HFF-Myc (cell line): ENCODE results near the gene DLG1.

Experiments used
- DNase-seq: peaks from one replicate; pipeline ENCODE4 v3.0.0-alpha.2; 2011; ENCODE audit warnings: low read depth; ENCODE audit errors: extremely low read depth
- H3K4me3 ChIP-seq: replicated peaks from 2 replicates; pipeline ENCODE4 v1.5.1; 2011; ENCODE audit warnings: low read depth, mild to moderate bottlenecking, control low read depth, low read length
- CTCF ChIP-seq: IDR thresholded peaks from 2 replicates; pipeline ENCODE4 v1.5.1; 2012; ENCODE audit warnings: mild to moderate bottlenecking, low read depth, low read length, control low read depth; ENCODE audit errors: missing control alignments

The DLG1 gene

GRCh38 chr3:197236362-197236761 lies 62.0 kb downstream of the DLG1 start:
- no peak for TF ChIP-seq CTCF
- no peak overlapping the region for H3K4me3 ChIP-seq
- DNase-seq, result no peak

DNA sequence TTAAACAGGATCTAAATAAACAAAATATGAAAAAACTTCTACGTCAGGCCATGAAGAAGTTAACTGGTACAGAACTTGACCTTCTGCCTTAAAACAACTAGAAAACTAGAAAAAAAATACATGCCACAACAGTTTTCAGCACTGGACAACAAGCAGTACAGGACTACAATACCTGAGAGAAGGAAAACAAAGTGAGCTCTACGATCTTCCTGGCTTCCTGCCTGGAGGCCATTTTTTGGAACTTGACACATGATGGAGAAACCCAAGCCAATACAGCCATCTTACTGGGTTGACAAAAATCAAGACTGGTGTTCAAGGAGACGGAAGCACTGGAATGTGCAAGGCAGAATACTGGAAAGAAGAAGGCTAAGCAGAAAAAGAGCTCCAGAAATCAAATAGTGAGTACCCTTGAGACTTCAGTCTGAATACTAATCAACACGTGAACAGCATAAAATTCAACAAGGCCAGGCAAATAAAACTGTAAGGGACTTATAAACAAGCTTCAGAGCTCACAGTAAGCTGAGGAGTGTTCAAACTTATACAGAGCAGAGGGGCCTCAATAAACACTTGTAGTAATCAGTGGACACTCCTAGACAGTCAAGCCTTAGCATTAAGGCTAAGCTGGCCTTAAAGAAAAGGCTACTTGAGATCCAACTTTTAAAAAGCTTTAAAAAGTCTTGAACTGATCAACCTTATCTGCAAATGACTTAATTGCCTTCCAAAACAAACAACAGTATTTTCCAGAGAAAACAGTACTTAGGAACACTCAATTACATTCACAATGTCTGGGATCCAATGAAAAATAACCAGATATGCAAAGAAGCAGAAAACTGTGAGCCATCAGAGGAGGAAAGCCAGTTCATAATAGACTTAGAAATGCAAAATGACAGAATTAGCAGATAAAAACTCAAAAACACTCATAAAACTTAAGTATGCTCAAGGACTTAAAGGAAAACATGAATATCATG lies 63.2 kb downstream of the DLG1 start:
- DNase-seq, result no peak

GRCh38 chr3:197231321-197231720 lies 67.1 kb downstream of the DLG1 start:
- H3K4me3 ChIP-seq, result no peak overlapping the region
- no peak for TF ChIP-seq CTCF
- no peak for DNase-seq

More for the DNA sequence above, 63.2 kb downstream of the DLG1 start:
- H3K4me3 ChIP-seq, result no peak overlapping the region
- no peak for TF ChIP-seq CTCF

GRCh38 chr3:197229836-197230235 lies 68.6 kb downstream of the DLG1 start:
- TF ChIP-seq CTCF, result no peak
- no peak overlapping the region for H3K4me3 ChIP-seq
- no peak for DNase-seq

DNA sequence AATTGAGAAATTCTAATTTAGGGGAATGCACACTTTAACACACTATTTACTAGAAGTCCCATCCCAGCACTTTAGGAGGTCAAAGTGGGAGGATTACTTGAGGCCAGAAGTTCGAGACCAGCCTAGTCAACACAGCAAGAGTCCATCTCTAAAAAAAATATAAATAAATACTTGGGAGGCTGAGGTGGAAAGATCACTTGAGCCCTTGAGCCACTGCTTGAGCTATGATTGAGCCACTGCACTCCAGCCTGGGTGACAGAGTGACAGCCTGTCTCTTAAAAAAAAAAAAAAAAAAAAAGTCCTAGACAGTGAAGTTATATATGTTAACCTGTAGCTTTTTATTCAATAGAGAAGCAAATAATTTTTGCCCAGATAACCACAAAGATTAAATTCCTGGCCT lies 69.2 kb downstream of the DLG1 start:
- no peak for DNase-seq
- no peak for TF ChIP-seq CTCF

DNA sequence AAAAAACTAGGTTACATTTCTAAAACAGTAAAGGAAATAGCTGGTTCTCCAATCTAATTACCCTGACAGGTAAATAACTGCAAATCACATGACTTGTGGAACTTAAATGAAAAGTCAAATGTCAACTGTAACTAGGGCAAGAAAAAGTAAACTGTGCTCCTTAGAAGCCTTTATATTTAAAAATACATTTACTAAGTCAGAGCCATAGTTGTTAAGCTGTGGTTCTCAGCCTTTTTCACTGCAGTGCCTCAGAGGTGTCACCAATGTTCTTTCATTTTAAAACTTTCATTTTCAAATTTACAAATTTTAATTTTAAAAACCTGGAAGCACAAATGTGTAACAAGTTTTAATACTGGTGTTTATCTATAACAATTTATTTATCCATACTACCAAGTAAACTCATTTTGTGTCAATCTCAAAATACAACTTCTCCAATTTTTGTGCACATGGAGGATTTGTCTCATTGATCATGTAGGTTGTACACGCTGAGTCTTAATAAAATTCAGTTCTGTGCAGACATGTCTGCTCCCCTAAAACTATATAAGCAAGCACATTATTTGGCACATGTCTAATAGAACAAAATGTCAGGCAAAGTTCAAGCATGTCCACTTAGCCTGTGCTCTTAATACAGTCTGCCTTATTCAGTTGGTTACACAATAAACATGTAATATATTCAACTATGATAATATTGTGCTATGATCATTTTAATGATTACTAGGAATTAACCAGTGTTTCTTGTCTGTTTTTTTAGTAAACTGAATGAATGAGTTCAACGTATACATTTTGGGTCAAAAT lies 70.4 kb downstream of the DLG1 start:
- TF ChIP-seq CTCF, result no peak
- no peak for DNase-seq

More for the DNA sequence above, 69.2 kb downstream of the DLG1 start:
- H3K4me3 ChIP-seq, result no peak overlapping the region

More for the DNA sequence above, 70.4 kb downstream of the DLG1 start:
- no peak overlapping the region for H3K4me3 ChIP-seq
